Measurements from ENCODE around the gene LILRA2. TPM values are rescaled to one million over a fixed set of nuclear protein-coding genes. Genes with fewer than 3 reads are reported as not detected.
"Not testable (repeated sequence)": the region's sequence is repeated elsewhere in the genome, so short reads cannot be mapped to it uniquely, and the experiment has no call there.

The LILRA2 gene
- not detected in 2 replicates for total RNA-seq

DNA sequence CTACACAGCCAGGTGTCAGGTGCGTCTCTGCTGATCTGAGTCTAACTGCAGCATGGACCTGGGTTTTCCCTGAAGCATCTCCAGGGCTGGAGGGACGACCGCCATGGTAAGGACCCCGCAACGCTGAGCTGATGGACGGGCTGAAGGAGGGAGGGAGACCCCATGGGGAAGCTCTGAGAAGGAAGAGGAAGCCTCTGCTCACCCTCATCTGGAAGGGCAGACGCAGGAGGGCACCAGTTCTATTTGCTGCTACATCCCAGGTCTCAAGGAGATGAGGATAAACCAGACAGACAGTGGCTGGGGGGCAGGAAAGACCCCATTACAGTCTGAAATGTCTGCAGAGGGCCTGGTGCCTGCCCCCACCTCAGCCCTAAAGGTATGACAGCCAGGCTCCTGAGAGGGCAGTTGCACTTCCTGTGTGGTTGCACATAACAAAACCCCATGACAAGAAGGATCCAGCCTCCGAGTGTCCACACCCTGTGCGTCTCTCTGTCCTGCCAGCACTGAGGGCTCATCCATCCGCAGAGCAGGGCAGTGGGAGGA, at the start of gene LILRA2:
Gene LILRA2 (plus strand): TSS at position 461 of the 543 bp plus-strand sequence. CDS start 89 bp downstream, outside the sequence.
- no peak for DNase-seq (ENCODE audit: extremely low read depth, low read depth, low spot score)

DNA sequence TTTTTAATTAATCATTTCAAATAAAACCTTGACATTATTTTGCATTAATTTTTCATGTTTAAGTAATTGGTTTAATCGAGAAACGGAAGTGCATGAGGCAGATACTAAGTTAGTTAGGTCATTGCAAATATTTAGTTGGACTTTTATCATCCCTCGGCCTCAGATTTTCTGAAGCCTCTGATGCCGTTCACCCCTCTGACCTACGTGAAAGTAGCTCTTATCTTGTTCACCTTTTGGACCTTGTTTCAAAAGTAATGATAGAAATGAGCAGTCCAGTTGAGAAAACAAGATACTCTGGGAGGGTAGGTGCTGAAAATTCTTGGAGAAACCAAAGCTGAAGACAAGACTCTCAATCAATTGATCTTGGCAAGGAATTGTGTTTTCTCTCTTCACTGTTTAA, 48.0 kb upstream of the LILRA2 start:
- DNase-seq (ENCODE audit: extremely low read depth, low read depth, low spot score) = no peak

DNA sequence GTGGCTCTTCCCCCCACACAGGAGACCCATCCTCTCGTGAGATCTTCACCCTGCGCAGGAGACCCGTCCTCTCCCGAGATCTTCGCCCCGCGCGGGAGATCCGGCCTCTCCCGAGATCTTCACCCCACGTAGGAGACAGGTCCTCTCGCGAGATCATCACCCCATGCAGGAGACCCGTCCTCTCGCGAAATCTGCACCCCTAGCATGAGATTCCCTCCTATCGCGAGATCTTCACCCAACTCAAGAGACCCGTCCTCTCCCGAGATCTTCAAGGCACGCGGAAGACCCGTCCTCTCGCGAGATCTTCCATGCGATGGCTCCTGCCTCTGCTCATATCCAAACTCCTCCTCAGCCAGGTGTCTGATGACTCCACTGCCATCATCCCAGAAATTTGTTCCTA, 46.6 kb upstream of the LILRA2 start:
- no peak for DNase-seq (ENCODE audit: extremely low read depth, low read depth, low spot score)

DNA sequence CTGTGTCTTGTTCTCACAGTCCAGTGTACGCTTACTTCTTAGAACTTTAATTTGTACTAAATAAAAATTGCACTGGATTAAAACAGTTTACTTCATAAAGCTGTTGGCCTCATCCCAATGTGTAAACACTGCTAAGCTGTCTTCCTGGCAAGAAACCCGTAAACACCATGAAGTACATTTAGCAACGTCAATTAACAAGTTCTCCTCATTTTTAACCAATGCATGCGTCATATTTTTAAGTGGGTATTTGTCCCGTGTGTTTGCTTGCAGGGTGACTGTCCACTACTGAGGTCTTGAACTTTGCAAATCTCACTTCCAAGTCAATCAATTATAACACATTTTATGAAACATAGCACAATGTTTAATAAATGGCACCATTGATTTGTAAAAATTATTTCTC, 42.7 kb upstream of the LILRA2 start:
- DNase-seq (ENCODE audit: extremely low read depth, low read depth, low spot score) = no peak

DNA sequence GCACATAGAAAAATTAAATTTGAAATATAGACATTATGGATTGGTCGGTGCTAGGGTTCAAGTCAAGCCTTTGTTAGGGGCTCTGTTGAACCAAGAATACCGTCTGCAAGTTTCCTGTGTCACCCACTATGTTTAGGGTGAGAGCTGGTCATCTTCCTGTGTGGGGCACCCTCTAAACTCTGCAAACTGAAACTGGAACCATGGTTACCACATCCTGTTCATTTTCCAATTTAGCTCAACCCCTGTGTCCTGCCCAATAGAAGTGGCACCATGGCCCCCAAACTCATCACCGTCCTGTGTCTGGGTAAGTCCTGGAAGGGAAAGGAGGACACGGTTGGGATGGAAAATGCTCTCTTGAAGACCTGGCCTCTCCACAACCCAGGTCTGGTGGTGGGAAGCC, 41.1 kb upstream of the LILRA2 start:
- no peak for DNase-seq (ENCODE audit: extremely low read depth, low read depth, low spot score)

DNA sequence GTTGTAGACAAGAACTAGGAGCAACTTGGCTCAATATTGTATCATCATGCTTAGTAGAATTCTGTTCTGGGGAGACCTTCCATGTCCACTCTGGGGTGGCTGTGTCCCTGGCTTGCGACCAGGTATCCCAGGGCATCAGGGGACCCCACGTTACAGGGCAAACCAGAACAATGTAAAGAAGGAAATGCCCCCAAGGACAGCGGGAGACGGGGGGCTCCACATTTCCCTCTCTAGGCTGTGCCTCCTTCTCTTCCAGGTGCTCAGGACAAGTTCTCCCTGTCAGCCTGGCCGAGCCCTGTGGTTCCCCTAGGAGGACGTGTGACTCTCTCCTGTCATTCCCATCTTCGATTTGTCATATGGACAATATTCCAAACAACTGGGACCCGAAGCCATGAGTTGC, 40.1 kb upstream of the LILRA2 start:
- no peak for DNase-seq (ENCODE audit: extremely low read depth, low read depth, low spot score)

DNA sequence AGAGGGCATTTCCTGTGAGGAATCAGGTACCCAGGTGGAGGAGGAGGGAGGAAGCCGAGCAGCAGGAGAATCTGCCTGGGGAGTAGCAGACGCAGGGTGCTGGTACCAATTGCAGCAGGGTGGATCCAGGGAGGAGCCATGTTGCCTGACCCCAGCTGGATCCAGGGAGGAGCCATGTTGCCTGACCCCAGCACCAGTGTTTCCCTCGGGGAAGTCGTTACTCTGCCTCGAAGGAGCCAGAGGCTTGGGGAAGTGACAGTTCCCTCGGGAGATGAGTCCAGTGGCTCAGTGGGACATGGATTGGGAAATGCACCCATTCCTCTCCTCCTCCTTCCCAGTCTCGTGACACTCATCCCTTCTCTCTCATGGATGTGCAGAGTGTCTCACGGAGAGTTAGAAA, 39.4 kb upstream of the LILRA2 start:
- no peak for DNase-seq (ENCODE audit: extremely low read depth, low read depth, low spot score)

DNA sequence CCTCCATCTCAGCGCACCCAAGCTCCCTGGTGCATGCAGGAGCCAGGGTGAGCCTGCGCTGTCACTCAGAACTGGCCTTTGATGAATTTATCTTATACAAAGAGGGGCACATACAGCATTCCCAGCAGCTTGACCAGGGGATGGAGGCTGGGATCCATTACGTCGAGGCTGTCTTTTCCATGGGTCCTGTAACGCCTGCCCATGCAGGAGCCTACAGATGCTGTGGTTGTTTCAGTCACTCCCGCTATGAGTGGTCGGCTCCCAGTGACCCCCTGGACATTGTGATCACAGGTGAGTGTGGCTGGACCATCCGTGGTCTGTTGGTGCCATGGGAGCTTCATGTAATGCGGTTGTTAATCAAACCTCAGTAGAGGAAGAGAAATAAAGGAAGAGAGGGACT, 38.0 kb upstream of the LILRA2 start:
- no peak for DNase-seq (ENCODE audit: extremely low read depth, low read depth, low spot score)

DNA sequence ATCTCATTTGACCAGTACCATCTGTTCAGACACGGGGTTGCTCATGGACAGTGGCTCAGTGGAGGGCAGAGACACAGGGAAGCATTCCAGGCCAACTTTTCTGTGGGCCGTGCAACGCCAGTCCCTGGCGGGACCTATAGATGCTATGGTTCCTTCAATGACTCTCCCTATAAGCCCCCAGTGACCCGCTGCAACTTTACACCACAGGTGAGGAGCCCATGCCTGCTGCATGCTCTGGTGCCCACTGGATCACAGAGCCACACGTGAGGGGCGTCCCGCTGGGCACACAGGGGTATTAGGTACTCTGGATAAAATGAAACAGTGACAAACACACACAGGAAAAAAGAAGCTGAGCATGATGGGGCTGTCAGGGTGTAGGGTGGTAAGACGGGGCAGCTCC, 36.6 kb upstream of the LILRA2 start:
- no peak for DNase-seq (ENCODE audit: extremely low read depth, low read depth, low spot score)

DNA sequence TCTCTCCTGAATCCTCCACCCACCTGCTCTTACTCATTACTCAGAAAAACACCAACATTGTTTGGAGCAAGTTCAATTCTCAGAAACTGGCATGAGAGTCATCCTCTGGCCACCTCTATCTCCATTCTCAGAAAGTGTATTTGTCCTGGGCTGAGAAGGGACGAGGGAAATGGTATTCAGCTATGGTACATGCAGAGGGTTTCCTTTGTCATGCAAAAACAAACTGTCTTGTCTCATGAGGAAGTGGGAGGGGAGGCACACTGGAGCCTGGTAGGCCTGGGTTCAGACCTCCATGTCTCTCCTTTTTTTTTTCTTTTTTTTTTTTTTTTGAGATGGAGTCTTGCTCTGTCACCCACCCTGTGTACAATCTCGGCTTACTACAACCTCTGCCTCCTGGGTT, 31.9 kb upstream of the LILRA2 start:
- no peak for DNase-seq (ENCODE audit: extremely low read depth, low read depth, low spot score)

DNA sequence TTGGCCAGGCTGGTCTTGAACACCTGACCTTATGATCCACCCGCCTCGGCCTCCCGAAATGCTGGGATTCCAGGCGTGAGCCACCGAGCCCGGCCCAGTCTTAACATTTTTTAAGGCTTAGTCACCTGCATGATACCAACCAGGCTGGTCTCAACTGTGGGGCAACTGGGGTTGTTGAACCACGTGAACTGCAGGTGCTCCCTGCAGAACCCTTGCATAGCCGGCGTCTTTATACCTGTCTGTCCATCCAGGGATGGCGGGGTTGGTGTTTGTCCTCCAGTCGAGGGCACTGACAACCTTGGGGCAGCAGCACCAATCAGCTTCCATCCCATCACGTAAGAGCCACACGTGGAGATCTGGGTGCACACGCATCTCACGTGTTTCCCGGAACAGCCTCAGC, 24.8 kb upstream of the LILRA2 start:
- no peak for DNase-seq (ENCODE audit: extremely low read depth, low read depth, low spot score)

DNA sequence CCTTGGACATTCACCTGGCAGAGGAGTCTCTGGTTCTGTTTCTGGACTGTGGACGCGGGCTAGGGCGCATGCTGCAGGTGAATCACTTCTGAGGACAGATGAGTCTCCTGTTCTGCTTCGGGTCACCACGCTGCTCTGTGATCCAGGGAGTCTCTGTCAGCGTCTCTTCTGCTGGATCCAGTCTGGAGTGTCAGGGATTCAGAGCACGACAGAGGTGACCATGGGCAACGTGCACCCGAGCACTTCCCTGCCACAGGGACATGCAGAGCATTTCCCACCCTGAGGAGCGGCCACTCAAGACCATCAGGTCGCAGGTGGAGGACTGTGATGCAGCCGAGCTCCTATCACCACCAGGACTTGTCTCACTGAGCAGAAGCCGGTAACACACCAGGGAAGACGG, 24.4 kb upstream of the LILRA2 start:
- DNase-seq (ENCODE audit: extremely low read depth, low read depth, low spot score) = no peak

DNA sequence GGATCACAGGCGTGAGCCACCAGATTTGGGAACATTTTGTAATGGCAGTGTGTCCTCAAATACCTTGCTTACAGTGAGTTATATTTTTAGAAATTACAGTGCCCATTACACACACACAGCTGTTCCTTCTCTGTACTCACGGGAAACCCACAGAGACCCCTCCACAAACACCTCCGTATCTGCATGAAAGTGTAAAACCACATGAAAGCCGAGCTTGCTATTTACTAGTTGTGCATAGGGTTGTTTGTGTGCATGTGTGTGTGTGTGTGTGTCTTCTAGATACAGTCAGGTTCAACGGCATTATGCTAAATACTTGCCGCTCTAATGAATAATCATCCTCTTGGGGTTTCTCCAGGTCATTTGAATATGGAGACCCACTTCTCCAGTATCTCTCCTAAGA, 22.3 kb upstream of the LILRA2 start:
- no peak for DNase-seq (ENCODE audit: extremely low read depth, low read depth, low spot score)

DNA sequence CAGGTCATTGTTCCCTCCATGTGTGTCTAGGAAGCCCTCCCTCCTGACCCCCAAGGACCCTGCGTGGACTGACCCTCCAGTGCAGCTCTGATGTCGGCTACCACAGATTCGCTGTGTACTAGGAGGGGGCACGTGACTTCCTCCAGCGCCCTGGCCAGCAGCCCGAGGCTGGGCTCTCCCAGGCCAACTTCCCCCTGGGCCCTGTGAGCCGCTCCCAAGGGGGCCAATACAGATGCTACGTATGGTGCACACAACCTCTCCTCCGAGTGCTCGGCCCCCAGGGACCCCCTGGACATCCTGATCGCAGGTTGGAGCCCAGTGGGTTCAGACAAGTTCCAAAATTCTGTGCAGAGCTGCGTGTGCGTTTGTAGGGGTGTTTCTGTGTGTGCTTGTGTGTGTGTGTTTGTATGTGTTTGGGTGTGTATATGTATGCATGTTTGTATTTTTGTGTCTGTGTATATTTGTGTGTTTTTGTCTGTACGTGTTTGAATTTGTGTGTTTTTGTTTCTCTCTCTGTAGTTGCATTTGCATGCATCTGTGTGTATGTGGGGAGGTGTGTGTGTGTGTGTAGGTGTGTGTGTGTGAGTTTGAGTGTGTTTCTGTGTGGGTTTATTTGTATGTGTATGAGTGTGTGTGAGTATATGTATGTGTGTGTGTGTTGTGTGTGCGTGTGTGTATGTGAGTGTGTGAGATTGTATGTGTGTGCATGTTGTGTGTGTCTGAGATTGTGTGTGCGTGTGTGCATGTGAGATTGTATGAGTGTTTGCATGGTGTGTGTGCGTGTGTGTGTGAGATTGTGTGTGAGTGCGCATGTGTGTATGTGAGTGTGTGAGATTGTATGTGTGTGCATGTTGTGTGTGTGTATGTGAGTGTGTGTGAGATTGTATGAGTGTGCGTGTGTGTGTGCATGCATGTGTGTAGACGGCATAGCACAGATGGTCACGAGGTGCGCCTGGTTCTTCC, 21.4 kb upstream of the LILRA2 start:
- DNase-seq (ENCODE audit: extremely low read depth, low read depth, low spot score) = no peak

DNA sequence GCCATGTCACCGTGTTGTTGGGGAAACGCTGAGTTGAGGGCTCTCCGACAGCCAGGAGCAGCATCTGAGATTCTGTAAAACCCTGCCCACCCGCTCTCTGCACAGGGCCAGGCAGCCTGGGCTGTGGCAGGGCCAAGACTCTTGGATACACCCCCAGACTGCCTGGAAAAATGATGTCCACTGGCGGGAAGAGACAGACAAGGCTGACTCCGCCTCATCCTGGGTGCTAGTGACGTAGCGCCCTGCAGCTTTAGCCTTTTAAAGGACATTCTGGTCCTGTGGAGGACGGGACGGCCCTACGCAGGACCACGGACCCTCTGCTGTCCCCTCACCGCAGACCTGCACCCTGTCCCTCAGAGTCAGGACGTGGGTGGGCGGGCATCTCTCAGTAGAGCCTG, 20.7 kb upstream of the LILRA2 start:
- no peak for DNase-seq (ENCODE audit: extremely low read depth, low read depth, low spot score)

DNA sequence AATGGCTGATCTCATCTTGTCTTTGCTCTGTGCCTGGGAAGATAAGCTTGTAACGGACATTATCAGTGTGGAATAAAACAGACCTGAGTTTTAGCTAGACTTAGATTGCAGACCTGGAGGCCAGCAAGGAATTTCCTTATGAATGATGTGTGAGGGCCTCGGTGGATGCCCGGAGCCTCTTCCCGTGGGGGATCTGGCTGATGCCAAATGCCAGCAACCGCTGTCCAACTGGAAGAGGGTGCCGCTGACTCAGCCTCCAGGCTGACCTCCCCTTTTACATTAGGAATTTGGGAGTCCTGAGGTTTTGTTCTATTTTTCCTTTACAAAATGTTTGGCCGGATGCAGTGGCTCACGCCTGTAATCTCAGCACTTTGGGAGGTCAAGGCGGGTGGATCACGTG, 19.6 kb upstream of the LILRA2 start:
- DNase-seq (ENCODE audit: extremely low read depth, low read depth, low spot score) = no peak

DNA sequence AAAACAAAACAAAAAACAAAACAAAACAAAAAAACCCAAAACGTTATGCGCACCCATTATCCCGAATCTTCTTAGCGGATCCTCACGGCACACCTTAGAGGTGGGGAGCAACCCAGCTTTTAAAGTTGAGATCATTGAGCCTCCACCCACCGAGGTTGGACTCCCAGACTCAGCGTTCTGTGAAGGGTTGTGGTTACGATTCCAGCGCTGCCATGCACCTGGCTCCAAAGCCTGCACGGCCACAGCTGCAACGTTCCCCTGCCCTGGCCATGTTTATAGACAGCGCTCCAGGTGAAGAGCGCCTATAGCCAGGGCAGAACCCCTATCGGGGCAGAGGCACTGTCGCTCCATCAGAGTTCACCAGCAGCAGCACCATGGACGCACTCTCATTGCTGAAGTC, 18.7 kb upstream of the LILRA2 start:
- no peak for DNase-seq (ENCODE audit: extremely low read depth, low read depth, low spot score)

DNA sequence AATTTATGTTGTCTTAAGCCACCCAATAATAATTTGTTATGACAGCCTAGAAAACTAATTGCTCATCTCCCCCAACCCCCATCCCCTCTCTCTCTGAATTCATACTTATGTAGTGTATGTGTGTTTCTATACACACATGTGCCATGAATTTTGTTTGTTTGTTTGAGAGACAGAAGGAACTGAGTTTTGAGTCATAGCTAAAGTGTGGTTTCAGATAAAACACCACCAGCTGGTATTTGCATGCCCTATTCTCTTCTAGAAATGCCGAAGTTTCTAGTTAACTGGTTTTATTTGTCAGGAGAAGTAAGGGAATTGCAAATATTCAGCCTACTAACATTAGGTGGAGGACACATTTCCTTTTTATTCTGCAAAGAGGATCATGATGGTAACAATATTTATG, 17.4 kb upstream of the LILRA2 start:
- DNase-seq (ENCODE audit: extremely low read depth, low read depth, low spot score) = no peak

DNA sequence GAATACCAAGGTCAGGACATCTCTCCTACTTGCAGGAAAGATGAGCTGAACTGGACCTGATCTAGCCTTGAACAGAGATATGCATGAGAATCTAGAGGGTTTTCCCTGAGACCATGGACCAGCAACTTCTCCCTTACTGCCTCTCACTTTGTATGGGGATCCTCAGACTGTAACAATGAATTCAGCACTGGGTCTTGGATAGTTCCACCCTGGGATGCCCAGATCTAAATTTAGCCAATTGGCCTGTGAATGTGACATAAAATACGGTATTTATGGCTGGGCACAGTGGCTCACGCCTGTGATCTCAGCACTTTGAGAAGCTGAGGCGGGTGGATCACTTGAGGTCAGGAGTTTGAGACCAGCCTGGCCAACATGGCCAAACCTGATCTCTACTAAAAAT, 15.3 kb upstream of the LILRA2 start:
- DNase-seq (ENCODE audit: extremely low read depth, low read depth, low spot score) = no peak

DNA sequence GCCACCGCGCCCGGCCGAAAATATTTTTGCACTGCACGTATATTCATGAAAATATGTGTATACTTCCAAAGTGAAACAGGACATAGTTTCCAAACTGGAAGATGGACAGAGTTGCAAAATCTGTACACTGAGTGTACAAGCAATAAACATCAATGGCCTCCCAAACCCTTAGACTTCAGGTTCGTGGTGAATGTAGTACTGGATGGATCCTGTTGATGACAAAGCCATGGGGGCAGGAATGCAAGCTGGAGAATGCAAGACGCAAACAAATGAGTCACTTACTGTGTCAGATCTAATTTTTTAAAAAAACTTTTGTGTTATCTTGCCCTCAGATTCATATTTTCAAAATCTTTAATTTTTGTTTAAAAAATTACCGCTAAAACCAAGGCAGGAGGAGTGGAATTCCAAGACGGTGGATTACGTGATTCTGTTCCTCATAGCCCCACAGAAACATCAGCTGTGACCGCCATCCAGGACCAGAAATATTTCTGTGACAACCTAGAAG, 12.7 kb upstream of the LILRA2 start:
- no peak for DNase-seq (ENCODE audit: extremely low read depth, low read depth, low spot score)

DNA sequence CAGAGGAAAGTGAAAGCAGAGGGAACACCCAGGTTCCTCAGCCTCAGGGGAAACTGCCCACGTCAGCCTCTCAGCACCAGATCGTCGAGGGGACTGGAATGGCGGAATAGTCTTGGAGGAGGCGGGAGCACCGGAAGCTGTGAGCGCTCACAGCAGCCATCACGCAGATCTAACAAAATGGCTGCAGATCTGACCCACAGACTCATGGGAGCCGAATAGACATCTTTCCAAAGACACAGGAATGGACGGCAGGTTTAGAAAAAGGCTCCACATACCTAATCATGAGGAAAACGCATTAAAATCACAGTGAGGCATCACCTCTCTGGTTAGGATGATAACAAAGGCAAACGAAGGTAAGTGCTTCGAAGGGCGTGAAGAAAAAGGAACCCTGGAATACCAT, 11.8 kb upstream of the LILRA2 start:
- DNase-seq (ENCODE audit: extremely low read depth, low read depth, low spot score) = no peak

DNA sequence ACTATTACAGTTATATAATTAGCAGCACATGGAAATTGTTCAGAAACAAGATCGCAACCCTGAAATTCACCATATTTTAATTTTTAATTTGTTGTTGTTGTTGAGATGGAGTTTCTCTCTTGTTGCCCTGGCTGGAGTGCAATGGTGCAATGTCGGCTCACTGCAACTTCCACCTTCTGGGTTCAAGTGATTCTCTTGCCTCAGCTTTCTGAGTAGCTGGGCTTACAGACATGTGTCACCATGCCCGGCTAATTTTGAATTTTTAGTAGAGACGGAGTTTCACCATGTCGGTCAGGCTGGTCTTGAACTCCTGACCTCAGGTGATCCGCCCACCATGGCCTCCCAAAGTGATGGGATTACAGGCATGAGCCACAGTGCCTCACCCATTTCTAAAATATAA, 10.4 kb upstream of the LILRA2 start:
- not testable (repeated sequence) for DNase-seq (ENCODE audit: extremely low read depth, low read depth, low spot score)

Measured in glomerular endothelial cell (primary cell).